Hepatocyte (in vitro differentiated cells): ENCODE measurements around the gene PHF2.

Experiments
- EZH2 ChIP-seq: fragments of 200-600 bp; sonication (generic); IDR thresholded peaks from 2 replicates; pipeline ENCODE4 v1.6.1; 2016; ENCODE audit warnings: antibody characterized with exemption, mild to moderate bottlenecking, borderline replicate concordance
- EZH2phosphoT487 ChIP-seq: fragments of 200-600 bp; sonication (generic); IDR thresholded peaks from one replicate; pipeline ENCODE4 v1.6.1; 2018; ENCODE audit warnings: antibody characterized with exemption, mild to moderate bottlenecking, low read depth, moderate library complexity; ENCODE audit not compliant: unreplicated experiment, severe bottlenecking
- TF ChIP-seq, protein P1 (sequence below): fragments of 200-600 bp; sonication (generic); IDR thresholded peaks from 2 replicates; pipeline ENCODE4 v1.5.1; 2016; ENCODE audit warnings: antibody characterized with exemption, mild to moderate bottlenecking; ENCODE audit not compliant: poor library complexity

DNA sequence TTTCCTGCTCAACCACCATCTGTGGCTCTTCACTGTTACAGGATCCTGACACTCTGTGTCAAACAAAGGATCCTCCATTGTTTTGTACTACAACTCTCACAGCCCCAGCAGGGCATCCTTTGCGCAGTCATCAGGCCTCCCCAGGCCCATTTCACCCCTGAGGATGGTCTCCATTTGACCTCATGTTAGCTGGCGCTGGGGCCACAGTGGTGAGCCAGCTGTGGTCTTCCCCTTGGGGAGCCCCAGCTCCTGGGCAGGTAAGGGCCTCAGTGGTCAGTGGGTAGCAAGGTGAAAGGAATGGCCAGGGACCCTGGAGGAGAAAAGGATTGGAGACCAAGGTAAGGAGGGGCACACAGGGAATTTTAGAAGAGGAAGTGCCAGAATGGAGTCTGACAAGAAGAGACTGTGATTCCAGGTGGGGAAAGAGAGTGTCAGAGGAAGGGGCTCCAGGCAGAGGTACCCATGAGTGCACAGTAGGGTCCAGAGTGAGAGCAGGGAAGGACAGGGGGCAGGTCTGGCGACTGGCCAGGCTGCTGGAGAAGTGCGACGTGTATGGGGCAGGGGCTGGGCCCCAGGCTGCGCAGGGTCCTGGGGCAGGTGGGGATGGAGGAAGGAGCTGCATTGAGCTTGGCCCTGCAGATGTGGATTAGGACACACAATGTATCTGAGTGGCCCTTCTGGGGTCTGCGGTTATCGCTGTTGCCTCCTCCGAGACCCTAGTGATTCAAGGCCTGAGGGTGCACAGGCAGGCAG lies 109.9 kb downstream of the PHF2 start:
- TF ChIP-seq, protein P1, sequence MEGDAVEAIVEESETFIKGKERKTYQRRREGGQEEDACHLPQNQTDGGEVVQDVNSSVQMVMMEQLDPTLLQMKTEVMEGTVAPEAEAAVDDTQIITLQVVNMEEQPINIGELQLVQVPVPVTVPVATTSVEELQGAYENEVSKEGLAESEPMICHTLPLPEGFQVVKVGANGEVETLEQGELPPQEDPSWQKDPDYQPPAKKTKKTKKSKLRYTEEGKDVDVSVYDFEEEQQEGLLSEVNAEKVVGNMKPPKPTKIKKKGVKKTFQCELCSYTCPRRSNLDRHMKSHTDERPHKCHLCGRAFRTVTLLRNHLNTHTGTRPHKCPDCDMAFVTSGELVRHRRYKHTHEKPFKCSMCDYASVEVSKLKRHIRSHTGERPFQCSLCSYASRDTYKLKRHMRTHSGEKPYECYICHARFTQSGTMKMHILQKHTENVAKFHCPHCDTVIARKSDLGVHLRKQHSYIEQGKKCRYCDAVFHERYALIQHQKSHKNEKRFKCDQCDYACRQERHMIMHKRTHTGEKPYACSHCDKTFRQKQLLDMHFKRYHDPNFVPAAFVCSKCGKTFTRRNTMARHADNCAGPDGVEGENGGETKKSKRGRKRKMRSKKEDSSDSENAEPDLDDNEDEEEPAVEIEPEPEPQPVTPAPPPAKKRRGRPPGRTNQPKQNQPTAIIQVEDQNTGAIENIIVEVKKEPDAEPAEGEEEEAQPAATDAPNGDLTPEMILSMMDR, result no peak
- TF ChIP-seq EZH2 (no peak), EZH2phosphoT487 (no peak)
